BLaER1 (cell line): ENCODE data around the gene RHOT2.

Experiments used
- H3K27ac ChIP-seq: shearing (Covaris generic); formaldehyde crosslinking; 2 replicates; pipeline ENCODE4 v1.8.1; 2022
- H3K27me3 ChIP-seq: shearing (Covaris generic); formaldehyde crosslinking; 2 replicates; pipeline ENCODE4 v1.8.1; 2022
- H3K36me3 ChIP-seq: shearing (Covaris generic); formaldehyde crosslinking; 2 replicates; pipeline ENCODE4 v1.8.1; 2022
- H3K4me1 ChIP-seq: shearing (Covaris generic); formaldehyde crosslinking; 2 replicates; pipeline ENCODE4 v1.8.1; 2022
- H3K4me2 ChIP-seq: shearing (Covaris generic); formaldehyde crosslinking; 2 replicates; pipeline ENCODE4 v1.8.1; 2022
- H3K4me3 ChIP-seq: shearing (Covaris generic); formaldehyde crosslinking; 2 replicates; pipeline ENCODE4 v1.8.1; 2022
- H3K9ac ChIP-seq: shearing (Covaris generic); formaldehyde crosslinking; 2 replicates; pipeline ENCODE4 v1.8.1; 2022
- H3K9me3 ChIP-seq: shearing (Covaris generic); formaldehyde crosslinking; 2 replicates; pipeline ENCODE4 v1.8.1; 2022
- H4K20me1 ChIP-seq: shearing (Covaris generic); formaldehyde crosslinking; 2 replicates; pipeline ENCODE4 v1.8.1; 2022
- Cebpa-rat ChIP-seq: shearing (Covaris generic); IDR thresholded peaks from 2 replicates; pipeline ENCODE4 v1.8.1; 2022

RHOT2 gene

DNA sequence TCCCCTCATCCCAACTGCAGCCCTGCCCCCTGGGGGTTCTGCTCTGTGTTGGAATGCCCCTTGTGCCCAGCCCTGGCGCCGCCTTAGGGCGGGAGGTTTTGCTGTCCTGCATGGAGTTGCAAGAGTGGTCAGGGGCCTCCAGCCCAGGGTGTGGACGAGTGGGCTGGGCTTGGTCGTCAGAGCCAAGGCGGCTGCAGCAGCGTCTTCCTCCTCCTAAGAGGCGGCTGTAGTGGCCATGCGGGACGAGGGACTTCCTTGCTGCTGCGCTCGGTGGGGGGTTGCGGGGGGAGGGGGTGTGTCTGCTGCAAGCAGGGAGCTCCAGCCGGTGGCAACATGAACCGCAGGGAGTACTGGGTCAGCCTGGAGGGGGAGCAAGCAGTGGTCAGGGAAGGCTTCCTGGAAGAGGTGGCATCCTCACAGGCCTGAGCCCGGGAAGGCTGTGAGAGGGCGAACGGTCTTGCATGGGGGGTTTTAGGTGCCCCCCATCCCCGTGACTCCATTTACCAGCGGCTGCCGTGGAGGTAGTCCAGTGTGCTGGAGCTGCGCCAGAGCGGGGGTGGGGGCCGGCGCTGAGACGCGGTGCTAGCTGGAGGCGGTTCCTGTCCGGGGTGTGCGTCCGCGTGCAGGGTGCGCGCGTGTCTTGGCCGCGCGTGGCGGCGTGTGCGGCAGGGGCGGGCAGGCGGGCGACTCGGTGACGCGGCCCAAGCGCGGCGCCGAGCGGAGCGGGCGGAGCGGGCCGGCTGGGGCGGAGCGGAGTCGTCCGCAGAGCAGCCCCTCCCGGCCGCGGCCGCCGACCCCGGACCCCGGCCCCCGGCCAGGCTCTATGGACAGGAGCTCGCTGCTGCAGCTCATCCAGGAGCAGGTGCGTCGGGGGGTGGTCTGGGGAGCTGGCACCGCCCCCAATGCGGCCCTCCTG is 7.3 kb downstream of the RHOT2 start, which contains the start of gene RHBDL1:
RHBDL1 (plus strand) TSS at position 704 of the 916 bp plus-strand sequence; CDS start at position 824, 120 bp downstream.
- Histone ChIP-seq H3K27ac (no peak within 1 kb of the TSS), H3K9me3 (no peaks in the 10 kb centered on the region), H3K36me3 (peaks cover 44% of the 10 kb centered on the region), H3K9ac (no peak within 1 kb of the TSS), H3K4me3 (no peak within 1 kb of the TSS), H3K4me2 (peak within 1 kb of the TSS; percentile 37; the same call in 1 of the 2 replicates), H3K27me3 (peaks cover 16% of the 10 kb centered on the region), H4K20me1 (peaks cover 59% of the 10 kb centered on the region), H3K4me1 (peaks cover 20% of the 10 kb centered on the region)
- no peak for TF ChIP-seq Cebpa-rat

DNA sequence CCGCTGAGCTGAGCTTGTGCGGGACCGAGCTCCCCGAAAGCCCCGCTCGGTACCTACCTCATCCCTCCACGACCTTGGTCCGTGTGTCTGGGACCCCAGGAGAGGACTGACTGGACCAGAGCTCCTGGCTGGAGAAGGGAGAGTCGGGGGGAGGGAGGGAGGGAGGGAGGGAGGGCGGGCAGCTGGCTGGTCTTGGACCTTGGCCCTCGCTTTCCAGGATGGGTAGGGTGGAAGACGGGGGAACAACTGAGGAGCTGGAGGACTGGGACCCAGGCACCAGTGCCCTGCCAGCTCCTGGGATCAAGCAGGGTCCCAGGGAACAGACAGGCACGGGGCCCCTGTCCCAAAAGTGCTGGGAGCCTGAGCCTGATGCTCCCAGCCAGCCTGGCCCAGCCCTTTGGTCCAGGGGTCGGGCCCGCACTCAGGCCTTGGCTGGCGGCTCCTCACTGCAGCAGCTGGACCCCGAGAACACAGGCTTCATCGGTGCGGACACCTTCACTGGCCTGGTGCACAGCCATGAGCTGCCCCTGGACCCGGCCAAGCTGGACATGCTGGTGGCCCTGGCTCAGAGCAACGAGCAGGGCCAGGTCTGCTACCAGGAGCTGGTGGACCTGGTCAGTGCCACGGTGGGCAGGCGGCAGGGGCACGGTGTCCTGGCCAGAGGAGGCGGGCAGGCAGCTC is 8.1 kb downstream of the RHOT2 start:
- Histone ChIP-seq H3K27ac (no peak overlapping the region), H3K4me1 (peaks cover 22% of the 10 kb centered on the region), H3K4me2 (no peak overlapping the region), H3K36me3 (peaks cover 36% of the 10 kb centered on the region), H3K9ac (no peak overlapping the region), H3K9me3 (no peaks in the 10 kb centered on the region), H4K20me1 (peaks cover 59% of the 10 kb centered on the region), H3K27me3 (peaks cover 16% of the 10 kb centered on the region), H3K4me3 (no peak overlapping the region)
- TF ChIP-seq Cebpa-rat: no peak

- H3K36me3 ChIP-seq: peaks cover 35% of the 10 kb centered on the region
- H3K9ac ChIP-seq: no peak overlapping the region
- H3K4me2 ChIP-seq: no peak overlapping the region
- no peak overlapping the region for H3K4me3 ChIP-seq
- H3K4me1 ChIP-seq: peaks cover 27% of the 10 kb centered on the region
- no peaks in the 10 kb centered on the region for H3K9me3 ChIP-seq
- H3K27me3 ChIP-seq: peaks cover 16% of the 10 kb centered on the region
- no peak for TF ChIP-seq Cebpa-rat
- peaks cover 59% of the 10 kb centered on the region for H4K20me1 ChIP-seq
- H3K27ac ChIP-seq: no peak overlapping the region
Measured at GRCh38 chr16:676565-676902, 8.6 kb downstream of the RHOT2 start.

DNA sequence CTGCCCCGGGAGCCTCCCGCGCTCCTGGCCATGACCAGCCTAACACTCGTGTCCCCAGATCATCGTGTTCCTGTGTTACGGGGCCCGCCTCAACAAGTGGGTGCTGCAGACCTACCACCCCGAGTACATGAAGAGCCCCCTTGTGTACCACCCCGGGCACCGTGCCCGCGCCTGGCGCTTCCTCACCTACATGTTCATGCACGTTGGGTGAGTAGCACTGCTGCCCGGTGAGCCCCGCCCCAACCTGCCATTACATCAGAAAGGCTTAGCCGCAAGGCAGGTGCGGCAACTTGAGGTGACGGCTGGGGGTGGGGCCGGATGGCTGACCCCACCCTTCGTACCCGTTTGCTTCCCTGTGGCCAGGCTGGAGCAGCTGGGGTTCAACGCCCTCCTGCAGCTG is 9.0 kb downstream of the RHOT2 start:
- no peak for TF ChIP-seq Cebpa-rat
- no peak overlapping the region for H3K4me2 ChIP-seq
- H3K9ac ChIP-seq: no peak overlapping the region
- peaks cover 62% of the 10 kb centered on the region for H4K20me1 ChIP-seq
- H3K4me1 ChIP-seq: peaks cover 31% of the 10 kb centered on the region
- peaks cover 35% of the 10 kb centered on the region for H3K36me3 ChIP-seq
- H3K27ac ChIP-seq: no peak overlapping the region
- peaks cover 16% of the 10 kb centered on the region for H3K27me3 ChIP-seq
- H3K9me3 ChIP-seq: no peaks in the 10 kb centered on the region
- no peak overlapping the region for H3K4me3 ChIP-seq

GRCh38 chr16:677316-678190 is 9.6 kb downstream of the RHOT2 start:
- H3K27me3 ChIP-seq: peaks cover 16% of the 10 kb centered on the region
- no peak overlapping the region for H3K4me3 ChIP-seq
- H3K36me3 ChIP-seq: peaks cover 35% of the 10 kb centered on the region
- no peak overlapping the region for H3K4me2 ChIP-seq
- H4K20me1 ChIP-seq: peaks cover 62% of the 10 kb centered on the region
- H3K9ac ChIP-seq: no peak overlapping the region
- peaks cover 37% of the 10 kb centered on the region for H3K4me1 ChIP-seq
- no peak for TF ChIP-seq Cebpa-rat
- H3K27ac ChIP-seq: no peak overlapping the region
- no peaks in the 10 kb centered on the region for H3K9me3 ChIP-seq

DNA sequence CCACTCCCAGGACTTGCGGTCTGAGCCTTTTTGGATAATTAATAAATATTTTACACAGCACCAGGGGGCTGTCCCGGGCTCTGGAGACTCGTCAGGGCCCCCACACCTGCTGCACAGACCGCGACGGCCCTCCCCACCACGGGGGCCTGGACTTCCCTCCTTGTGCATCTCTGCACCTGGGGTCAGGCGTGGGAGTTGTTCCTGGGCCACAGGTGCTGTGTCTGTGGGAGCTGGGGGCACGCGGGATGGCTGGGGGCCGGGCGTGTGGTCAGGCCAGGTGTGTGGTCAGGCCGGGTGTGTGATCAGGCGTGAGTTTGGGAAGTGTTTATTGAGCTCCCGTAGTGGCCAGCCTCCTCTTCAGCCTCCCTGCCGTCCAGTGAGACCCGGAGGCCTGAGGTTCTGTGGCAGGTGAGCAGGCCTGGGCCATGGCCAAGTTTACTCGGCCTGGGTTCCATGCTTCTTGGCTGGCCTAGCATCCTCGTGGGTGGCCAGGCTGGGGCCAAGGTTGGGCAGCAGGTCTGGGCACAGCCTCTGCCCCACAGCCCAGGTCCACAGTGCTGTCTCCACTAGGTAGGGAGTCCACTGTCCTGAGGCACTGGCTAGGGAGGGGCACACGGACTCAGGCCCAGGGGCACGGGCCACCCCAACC is 10.4 kb downstream of the RHOT2 start:
- no peak for TF ChIP-seq Cebpa-rat
- Histone ChIP-seq H3K36me3 (peaks cover 35% of the 10 kb centered on the region), H3K27me3 (peaks cover 16% of the 10 kb centered on the region), H4K20me1 (peaks cover 62% of the 10 kb centered on the region), H3K4me3 (no peak overlapping the region), H3K9me3 (no peaks in the 10 kb centered on the region), H3K4me1 (peaks cover 45% of the 10 kb centered on the region), H3K4me2 (peak overlapping the region; percentile 94), H3K9ac (no peak overlapping the region), H3K27ac (no peak overlapping the region)

- H3K4me3 ChIP-seq: peak overlapping the region; percentile 64
- H3K27me3 ChIP-seq: peaks cover 16% of the 10 kb centered on the region
- no peak overlapping the region for H3K9ac ChIP-seq
- peak overlapping the region; percentile 94 for H3K4me2 ChIP-seq
- H3K27ac ChIP-seq: 0 out of 2 replicates have a peak overlapping the region, but pooled peaks have one; percentile 44
- peaks cover 29% of the 10 kb centered on the region for H3K36me3 ChIP-seq
- no peak for TF ChIP-seq Cebpa-rat
- H3K4me1 ChIP-seq: peaks cover 50% of the 10 kb centered on the region
- no peaks in the 10 kb centered on the region for H3K9me3 ChIP-seq
- peaks cover 60% of the 10 kb centered on the region for H4K20me1 ChIP-seq
Measured at GRCh38 chr16:678858-679813, 11.2 kb downstream of the RHOT2 start.
